ENCODE data around the gene PDE9A.

Gene PDE9A

GRCh38 chr21:42655796-42656770 lies 2.7 kb downstream of the PDE9A start:
- in situ Hi-C loops (cut with HindIII; ENCODE audit: low sequenced_read_pairs): no loop called here

- in situ Hi-C loops (cut with HindIII; ENCODE audit: low sequenced_read_pairs): no loop called here
These were observed 3.5 kb downstream of the PDE9A start for GRCh38 chr21:42656872-42657271.

GRCh38 chr21:42657676-42658319 lies 4.4 kb downstream of the PDE9A start:
- in situ Hi-C loops (cut with HindIII; ENCODE audit: low sequenced_read_pairs): no loop called here

- in situ Hi-C loops (cut with HindIII; ENCODE audit: low sequenced_read_pairs): no loop called here
These were observed 5.1 kb downstream of the PDE9A start for GRCh38 chr21:42658320-42659105.

GRCh38 chr21:42659416-42660117 lies 6.1 kb downstream of the PDE9A start:
- in situ Hi-C loops (cut with HindIII; ENCODE audit: low sequenced_read_pairs): no loop called here

GRCh38 chr21:42660118-42660470 lies 6.7 kb downstream of the PDE9A start:
- in situ Hi-C loops (cut with HindIII; ENCODE audit: low sequenced_read_pairs): no loop called here

- in situ Hi-C loops (cut with HindIII; ENCODE audit: low sequenced_read_pairs): no loop called here
These were observed 8.4 kb downstream of the PDE9A start for GRCh38 chr21:42661688-42662429.

- in situ Hi-C loops (cut with HindIII; ENCODE audit: low sequenced_read_pairs): no loop called here
These were observed 9.2 kb downstream of the PDE9A start for GRCh38 chr21:42662430-42663199.

- in situ Hi-C loops (cut with HindIII; ENCODE audit: low sequenced_read_pairs): no loop called here
These were observed 9.9 kb downstream of the PDE9A start for GRCh38 chr21:42663200-42663750.

- in situ Hi-C loops (cut with HindIII; ENCODE audit: low sequenced_read_pairs): no loop called here
These were observed 10.6 kb downstream of the PDE9A start for GRCh38 chr21:42663860-42664535.

GRCh38 chr21:42664614-42665013 lies 11.2 kb downstream of the PDE9A start:
- in situ Hi-C loops (cut with HindIII; ENCODE audit: low sequenced_read_pairs): no loop called here

- in situ Hi-C loops (cut with HindIII; ENCODE audit: low sequenced_read_pairs): no loop called here
These were observed 11.6 kb downstream of the PDE9A start for GRCh38 chr21:42665026-42665425.

GRCh38 chr21:42665484-42665883 lies 12.1 kb downstream of the PDE9A start:
- in situ Hi-C loops (cut with HindIII; ENCODE audit: low sequenced_read_pairs): no loop called here

GRCh38 chr21:42666023-42666747 lies 12.8 kb downstream of the PDE9A start:
- in situ Hi-C loops (cut with HindIII; ENCODE audit: low sequenced_read_pairs): no loop called here

- in situ Hi-C loops (cut with HindIII; ENCODE audit: low sequenced_read_pairs): no loop called here
These were observed 13.5 kb downstream of the PDE9A start for GRCh38 chr21:42666925-42667324.

- in situ Hi-C loops (cut with HindIII; ENCODE audit: low sequenced_read_pairs): no loop called here
These were observed 15.0 kb downstream of the PDE9A start for GRCh38 chr21:42668298-42668992.

- in situ Hi-C loops (cut with HindIII; ENCODE audit: low sequenced_read_pairs): no loop called here
These were observed 15.6 kb downstream of the PDE9A start for GRCh38 chr21:42669041-42669440.
